Karpas-422 (cell line): Measurements from ENCODE around the gene ZIC4. TPM values are rescaled to one million over a fixed set of nuclear protein-coding genes. Genes with fewer than 3 reads are reported as not detected.

ENCODE experiments used
- DNase-seq: peaks from one replicate; pipeline ENCODE4 v3.0.0-alpha.2; 2015
- H2AFZ ChIP-seq: fragments of 200-600 bp; sonication (generic); 2 replicates; pipeline ENCODE4 v1.6.1; 2014; ENCODE audit warnings: antibody characterized with exemption, low read length, mixed read lengths
- H3K27ac ChIP-seq: fragments of 200-600 bp; sonication (generic); 2 replicates; pipeline ENCODE4 v1.5.1; 2014; ENCODE audit warnings: mild to moderate bottlenecking, low read length, moderate library complexity
- H3K27me3 ChIP-seq: fragments of 200-600 bp; sonication (generic); 2 replicates; pipeline ENCODE4 v1.6.1; 2014; ENCODE audit warnings: low read length, mixed read lengths
- H3K36me3 ChIP-seq: fragments of 200-600 bp; sonication (generic); 2 replicates; pipeline ENCODE4 v1.6.1; 2014; ENCODE audit warnings: low read length, mixed read lengths; ENCODE audit not compliant: insufficient read depth
- H3K4me1 ChIP-seq: fragments of 200-600 bp; sonication (generic); 2 replicates; pipeline ENCODE4 v1.6.1; 2014; ENCODE audit warnings: mild to moderate bottlenecking, low read length, mixed read lengths
- H3K4me2 ChIP-seq: fragments of 200-600 bp; sonication (generic); 2 replicates; pipeline ENCODE4 v1.6.1; 2014; ENCODE audit warnings: low read length, low read depth, mild to moderate bottlenecking; ENCODE audit not compliant: poor library complexity, severe bottlenecking
- H3K4me3 ChIP-seq: fragments of 200-600 bp; sonication (generic); 2 replicates; pipeline ENCODE4 v1.5.1; 2014; ENCODE audit warnings: mild to moderate bottlenecking, antibody characterized with exemption, low read length, mixed read lengths
- H3K79me2 ChIP-seq: fragments of 200-600 bp; sonication (generic); 2 replicates; pipeline ENCODE4 v1.6.1; 2014; ENCODE audit warnings: mild to moderate bottlenecking, low read length, mixed read lengths
- H3K9ac ChIP-seq: fragments of 200-600 bp; sonication (generic); 2 replicates; pipeline ENCODE4 v1.6.0; 2014; ENCODE audit warnings: low read length
- H3K9me2 ChIP-seq: fragments of 200-600 bp; sonication (generic), shearing (Covaris generic); replicated peaks from 2 replicates; pipeline ENCODE4 v1.6.0; 2014; ENCODE audit warnings: mild to moderate bottlenecking, low read length, moderate library complexity; ENCODE audit not compliant: insufficient read depth
- H3K9me3 ChIP-seq: fragments of 300-700, 200-600 bp; sonication (generic); 2 replicates; pipeline ENCODE4 v1.6.1; 2014; ENCODE audit warnings: low read length, mixed read lengths
- H4K20me1 ChIP-seq: fragments of 200-600 bp; sonication (generic); 2 replicates; pipeline ENCODE4 v1.6.1; 2014; ENCODE audit warnings: mild to moderate bottlenecking, antibody characterized with exemption, low read length, low read depth; ENCODE audit not compliant: insufficient read depth
- total RNA-seq: library from RNA; depleted of rRNA; stranded (reverse); fragments of >200 nt; shearing (Covaris generic); gene quantifications from 2 replicates; pipeline ENCODE4 v1.2.3, GENCODE V29; 2014; ENCODE audit warnings: low replicate concordance

ZIC4 gene
- total RNA-seq, 1 experiment from 2014 or later: not detected

GRCh38 chr3:147385059-147386012 lies 21.0 kb downstream of the ZIC4 start:
- no peak overlapping the region for H3K4me3 ChIP-seq
- H3K36me3 ChIP-seq: no peaks in the 10 kb centered on the region
- H3K9ac ChIP-seq: no peak overlapping the region
- no peaks in the 10 kb centered on the region for H4K20me1 ChIP-seq
- H3K27me3 ChIP-seq: no peaks in the 10 kb centered on the region
- H3K79me2 ChIP-seq: no peaks in the 10 kb centered on the region
- DNase-seq: no peak
- H2AFZ ChIP-seq: no peak overlapping the region
- H3K9me2 ChIP-seq: no peaks in the 10 kb centered on the region
- H3K4me1 ChIP-seq: no peaks in the 10 kb centered on the region
- no peak overlapping the region for H3K4me2 ChIP-seq
- H3K27ac ChIP-seq: no peak overlapping the region
- H3K9me3 ChIP-seq: no peaks in the 10 kb centered on the region

- H3K79me2 ChIP-seq: no peaks in the 10 kb centered on the region
- H3K27ac ChIP-seq: no peak overlapping the region
- H3K27me3 ChIP-seq: no peaks in the 10 kb centered on the region
- no peaks in the 10 kb centered on the region for H4K20me1 ChIP-seq
- no peak overlapping the region for H3K4me3 ChIP-seq
- no peaks in the 10 kb centered on the region for H3K4me1 ChIP-seq
- no peak overlapping the region for H3K9ac ChIP-seq
- H3K36me3 ChIP-seq: no peaks in the 10 kb centered on the region
- H2AFZ ChIP-seq: no peak overlapping the region
- H3K4me2 ChIP-seq: no peak overlapping the region
- no peak for DNase-seq
- no peaks in the 10 kb centered on the region for H3K9me2 ChIP-seq
- H3K9me3 ChIP-seq: no peaks in the 10 kb centered on the region
These were observed 21.9 kb downstream of the ZIC4 start for GRCh38 chr3:147384210-147385058.

- Histone ChIP-seq H3K9ac (no peak overlapping the region), H3K9me3 (no peaks in the 10 kb centered on the region), H4K20me1 (no peaks in the 10 kb centered on the region), H3K4me1 (no peaks in the 10 kb centered on the region), H3K27me3 (no peaks in the 10 kb centered on the region), H3K36me3 (no peaks in the 10 kb centered on the region), H3K4me2 (no peak overlapping the region), H3K9me2 (no peaks in the 10 kb centered on the region), H2AFZ (no peak overlapping the region), H3K27ac (no peak overlapping the region), H3K4me3 (no peak overlapping the region), H3K79me2 (no peaks in the 10 kb centered on the region)
- DNase-seq: peak; percentile 45
These were observed 22.7 kb downstream of the ZIC4 start for GRCh38 chr3:147383617-147384016.

- H3K36me3 ChIP-seq: no peaks in the 10 kb centered on the region
- H3K27me3 ChIP-seq: no peaks in the 10 kb centered on the region
- H3K4me2 ChIP-seq: no peak overlapping the region
- no peak overlapping the region for H3K9ac ChIP-seq
- no peaks in the 10 kb centered on the region for H3K9me3 ChIP-seq
- no peaks in the 10 kb centered on the region for H3K4me1 ChIP-seq
- no peak overlapping the region for H3K27ac ChIP-seq
- H2AFZ ChIP-seq: no peak overlapping the region
- H3K79me2 ChIP-seq: no peaks in the 10 kb centered on the region
- no peaks in the 10 kb centered on the region for H3K9me2 ChIP-seq
- no peak for DNase-seq
- no peaks in the 10 kb centered on the region for H4K20me1 ChIP-seq
- no peak overlapping the region for H3K4me3 ChIP-seq
These were observed 24.7 kb downstream of the ZIC4 start for GRCh38 chr3:147381596-147381995.

- DNase-seq: no peak
- H3K27me3 ChIP-seq: no peaks in the 10 kb centered on the region
These were observed 25.4 kb downstream of the ZIC4 start for GRCh38 chr3:147380977-147381376.

GRCh38 chr3:147380387-147380951 lies 25.9 kb downstream of the ZIC4 start:
- no peak overlapping the region for H2AFZ ChIP-seq
- H3K9ac ChIP-seq: no peak overlapping the region
- H3K27me3 ChIP-seq: no peaks in the 10 kb centered on the region

More at GRCh38 chr3:147380977-147381376, 25.4 kb downstream of the ZIC4 start:
- no peaks in the 10 kb centered on the region for H3K79me2 ChIP-seq
- H2AFZ ChIP-seq: no peak overlapping the region
- no peaks in the 10 kb centered on the region for H3K36me3 ChIP-seq
- no peaks in the 10 kb centered on the region for H3K9me3 ChIP-seq
- no peaks in the 10 kb centered on the region for H4K20me1 ChIP-seq
- H3K9me2 ChIP-seq: no peaks in the 10 kb centered on the region
- H3K27ac ChIP-seq: no peak overlapping the region
- no peak overlapping the region for H3K9ac ChIP-seq
- no peak overlapping the region for H3K4me3 ChIP-seq
- H3K4me2 ChIP-seq: no peak overlapping the region
- no peaks in the 10 kb centered on the region for H3K4me1 ChIP-seq

GRCh38 chr3:147379651-147380050 lies 26.7 kb downstream of the ZIC4 start:
- no peak overlapping the region for H2AFZ ChIP-seq
- no peaks in the 10 kb centered on the region for H3K36me3 ChIP-seq
- H3K27ac ChIP-seq: no peak overlapping the region
- no peaks in the 10 kb centered on the region for H3K9me2 ChIP-seq
- no peaks in the 10 kb centered on the region for H3K79me2 ChIP-seq
- no peaks in the 10 kb centered on the region for H3K27me3 ChIP-seq
- H3K4me2 ChIP-seq: no peak overlapping the region
- H3K9me3 ChIP-seq: no peaks in the 10 kb centered on the region
- H4K20me1 ChIP-seq: no peaks in the 10 kb centered on the region
- DNase-seq: no peak
- no peak overlapping the region for H3K9ac ChIP-seq
- no peak overlapping the region for H3K4me3 ChIP-seq
- H3K4me1 ChIP-seq: no peaks in the 10 kb centered on the region

More at GRCh38 chr3:147380387-147380951, 25.9 kb downstream of the ZIC4 start:
- DNase-seq: no peak
- Histone ChIP-seq H3K9me2 (no peaks in the 10 kb centered on the region), H4K20me1 (no peaks in the 10 kb centered on the region), H3K4me3 (no peak overlapping the region), H3K36me3 (no peaks in the 10 kb centered on the region), H3K79me2 (no peaks in the 10 kb centered on the region), H3K4me1 (no peaks in the 10 kb centered on the region), H3K4me2 (no peak overlapping the region), H3K27ac (no peak overlapping the region), H3K9me3 (no peaks in the 10 kb centered on the region)
